OCI-LY1 (cell line): ENCODE results near the gene PDE5A.

ENCODE experiments used
- H2AFZ ChIP-seq: fragments of 200-600 bp; sonication (generic), shearing (Covaris generic); 2 replicates; pipeline ENCODE4 v1.6.0; 2014; ENCODE audit warnings: antibody characterized with exemption, mild to moderate bottlenecking, low read length
- H3F3A ChIP-seq: fragments of 200-600 bp; sonication (generic), shearing (Covaris generic); 2 replicates; pipeline ENCODE4 v1.6.0; 2014; ENCODE audit warnings: mild to moderate bottlenecking, antibody characterized with exemption, low read length, moderate library complexity; ENCODE audit not compliant: insufficient read depth
- H3K27ac ChIP-seq: fragments of 200-600 bp; sonication (generic); 2 replicates; pipeline ENCODE4 v1.5.1; 2014; ENCODE audit warnings: low read length, mixed run types, mild to moderate bottlenecking, low read depth; ENCODE audit not compliant: poor library complexity, severe bottlenecking
- H3K27me3 ChIP-seq: fragments of 200-600 bp; sonication (generic); 2 replicates; pipeline ENCODE4 v1.6.0; 2014; ENCODE audit warnings: antibody characterized with exemption, mild to moderate bottlenecking, low read length, moderate library complexity; ENCODE audit not compliant: insufficient read depth
- H3K36me3 ChIP-seq: fragments of 200-600 bp; sonication (generic); 2 replicates; pipeline ENCODE4 v1.6.1; 2014; ENCODE audit warnings: mild to moderate bottlenecking, antibody characterized with exemption, low read length, moderate library complexity, mixed read lengths; ENCODE audit not compliant: insufficient read depth
- H3K4me1 ChIP-seq: fragments of 200-600 bp; sonication (generic); 2 replicates; pipeline ENCODE4 v1.5.1; 2014; ENCODE audit warnings: mild to moderate bottlenecking, low read length, moderate library complexity; ENCODE audit not compliant: insufficient read depth, severe bottlenecking
- H3K4me2 ChIP-seq: fragments of 200-600 bp; sonication (generic), shearing (Covaris generic); 2 replicates; pipeline ENCODE4 v1.6.1; 2014; ENCODE audit warnings: low read length
- H3K4me3 ChIP-seq: fragments of 200-600 bp; sonication (generic); 2 replicates; pipeline ENCODE4 v1.5.1; 2014; ENCODE audit warnings: low read length, low read depth, mild to moderate bottlenecking, mixed read lengths; ENCODE audit not compliant: poor library complexity, severe bottlenecking
- H3K79me2 ChIP-seq: fragments of 200-600 bp; shearing (Covaris generic); 2 replicates; pipeline ENCODE4 v1.6.1; 2016; ENCODE audit warnings: mixed run types, low read length, mixed read lengths; ENCODE audit not compliant: insufficient read depth
- H3K9ac ChIP-seq: fragments of 200-600 bp; sonication (generic), shearing (Covaris generic); 2 replicates; pipeline ENCODE4 v1.6.1; 2014; ENCODE audit warnings: mild to moderate bottlenecking, low read length, mixed read lengths
- H3K9me2 ChIP-seq: fragments of 200-600 bp; sonication (generic), shearing (Covaris generic); 2 replicates; pipeline ENCODE4 v1.6.1; 2014; ENCODE audit warnings: low read depth, mild to moderate bottlenecking, low read length, mixed read lengths
- H3K9me3 ChIP-seq: fragments of 200-600 bp; shearing (Covaris generic); 2 replicates; pipeline ENCODE4 v1.6.1; 2014; ENCODE audit warnings: low read length, mixed read lengths
- H4K20me1 ChIP-seq: fragments of 200-600 bp; sonication (generic), shearing (Covaris generic); 2 replicates; pipeline ENCODE4 v1.6.0; 2016; ENCODE audit warnings: mild to moderate bottlenecking, low read length; ENCODE audit not compliant: insufficient read depth
- CTCF ChIP-seq: fragments of 200-600 bp; sonication (generic), shearing (Covaris generic); IDR thresholded peaks from 2 replicates; pipeline ENCODE4 v1.5.1; 2017; ENCODE audit warnings: mild to moderate bottlenecking, antibody characterized with exemption, low read length, moderate library complexity, mixed read lengths
- EZH2 ChIP-seq: fragments of 200-600 bp; sonication (generic), shearing (Covaris generic); IDR thresholded peaks from 2 replicates; pipeline ENCODE4 v1.8.0; 2017; ENCODE audit warnings: borderline replicate concordance, mixed run types, mild to moderate bottlenecking, antibody characterized with exemption, low read length, moderate library complexity, mixed read lengths

The PDE5A gene

GRCh38 chr4:119593698-119594097 lies 34.9 kb downstream of the PDE5A start:
- H3K4me3 ChIP-seq = no peak overlapping the region
- no peak overlapping the region for H2AFZ ChIP-seq
- no peaks in the 10 kb centered on the region for H3F3A ChIP-seq
- no peaks in the 10 kb centered on the region for H3K79me2 ChIP-seq
- H4K20me1 ChIP-seq = no peaks in the 10 kb centered on the region
- H3K4me1 ChIP-seq = no peaks in the 10 kb centered on the region
- no peak overlapping the region for H3K9ac ChIP-seq
- no peaks in the 10 kb centered on the region for H3K36me3 ChIP-seq
- TF ChIP-seq CTCF = no peak
- TF ChIP-seq EZH2 = no peak
- 0 out of 2 replicates have a peak, but pooled peaks cover 3% of the 10 kb centered on the region for H3K9me3 ChIP-seq
- no peak overlapping the region for H3K27ac ChIP-seq
- H3K9me2 ChIP-seq = no peaks in the 10 kb centered on the region
- no peaks in the 10 kb centered on the region for H3K27me3 ChIP-seq
- no peak overlapping the region for H3K4me2 ChIP-seq

GRCh38 chr4:119592830-119593229 lies 35.8 kb downstream of the PDE5A start:
- Histone ChIP-seq H3K4me2 (no peak overlapping the region), H3K9me3 (no peaks in the 10 kb centered on the region), H3K9ac (no peak overlapping the region), H3K4me3 (no peak overlapping the region), H4K20me1 (no peaks in the 10 kb centered on the region), H3F3A (no peaks in the 10 kb centered on the region), H3K9me2 (no peaks in the 10 kb centered on the region), H3K36me3 (no peaks in the 10 kb centered on the region), H3K79me2 (no peaks in the 10 kb centered on the region), H3K4me1 (no peaks in the 10 kb centered on the region), H3K27ac (no peak overlapping the region), H3K27me3 (no peaks in the 10 kb centered on the region), H2AFZ (no peak overlapping the region)
- no peak for TF ChIP-seq CTCF
- no peak for TF ChIP-seq EZH2

- Histone ChIP-seq H3K4me1 (no peaks in the 10 kb centered on the region), H2AFZ (no peak overlapping the region), H3K9me3 (no peaks in the 10 kb centered on the region), H3K9me2 (no peaks in the 10 kb centered on the region), H3F3A (no peaks in the 10 kb centered on the region), H3K27ac (no peak overlapping the region), H3K79me2 (no peaks in the 10 kb centered on the region), H3K4me3 (no peak overlapping the region), H3K27me3 (no peaks in the 10 kb centered on the region), H3K4me2 (no peak overlapping the region), H3K36me3 (no peaks in the 10 kb centered on the region), H4K20me1 (no peaks in the 10 kb centered on the region), H3K9ac (no peak overlapping the region)
- TF ChIP-seq EZH2 (no peak), CTCF (no peak)
These were observed 39.4 kb downstream of the PDE5A start for GRCh38 chr4:119589165-119589564.
